DND-41 (cell line): ENCODE measurements around the gene TESK1.
"Not testable (repeated sequence)": the region's sequence is repeated elsewhere in the genome, so short reads cannot be mapped to it uniquely, and the experiment has no call there.

Experiments
- CTCF ChIP-seq: IDR thresholded peaks from 2 replicates; pipeline ENCODE4 v1.5.1; 2012; ENCODE audit warnings: borderline replicate concordance, low read length, moderate library complexity, mild to moderate bottlenecking; ENCODE audit not compliant: poor library complexity, severe bottlenecking; ENCODE audit errors: extremely low read depth
- EZH2 ChIP-seq: IDR thresholded peaks from 3 replicates; pipeline ENCODE4 v1.6.1; 2012; ENCODE audit warnings: borderline replicate concordance, low read depth, mild to moderate bottlenecking, moderate library complexity, low read length, inconsistent platforms; ENCODE audit not compliant: severe bottlenecking

DNA sequence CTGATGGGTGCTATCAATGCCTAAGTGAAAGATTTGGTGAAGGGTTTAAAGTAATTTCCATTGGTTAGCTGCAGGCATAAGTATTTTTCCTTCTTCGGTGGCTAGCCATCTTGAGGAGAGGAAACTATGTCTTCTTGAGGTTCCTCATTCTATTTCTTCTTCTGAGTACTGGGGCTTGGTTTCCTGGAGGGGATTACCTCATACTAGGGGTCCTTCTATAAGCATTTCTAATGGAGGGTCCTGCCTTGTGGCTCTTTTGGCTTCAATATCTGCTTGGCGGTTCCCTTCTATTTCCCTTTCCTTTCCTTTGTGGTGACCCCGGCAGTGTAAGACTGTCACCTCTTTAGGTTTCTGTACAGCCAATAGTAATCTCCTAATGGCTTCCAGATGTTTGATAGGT lies 36.4 kb downstream of the TESK1 start:
- TF ChIP-seq CTCF, EZH2: not testable (repeated sequence)
